Measurements from ENCODE around the gene MAP3K10. TPM values are rescaled to one million over a fixed set of nuclear protein-coding genes. Genes with fewer than 3 reads are reported as not detected.

Gene MAP3K10
- total and polyA plus RNA-seq, 9 of the 15 experiments (the other 6 are each of a cell fraction or from before 2014, with no cell fraction given): 0.01 to 8.0 (median 2.7) TPM; not detected in 1

DNA sequence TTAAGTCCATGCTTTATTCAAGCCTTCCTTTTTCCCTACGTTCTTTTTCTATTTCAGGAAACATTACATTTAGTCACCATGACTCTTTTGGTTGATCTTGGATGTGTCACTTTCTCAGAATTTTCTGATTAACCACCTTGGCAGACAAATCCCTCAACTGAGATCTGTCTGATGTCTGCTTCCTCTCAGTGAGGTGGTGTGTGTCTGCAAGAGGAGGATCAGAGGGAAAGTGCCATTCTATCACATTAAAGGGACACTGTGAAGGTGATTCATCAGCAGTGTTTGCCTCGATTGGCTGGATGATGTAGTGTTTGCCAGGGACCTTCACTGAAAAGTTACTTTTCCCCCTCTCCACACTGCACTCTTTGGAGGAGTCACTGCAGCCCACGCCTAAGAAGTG, 38.3 kb downstream of the MAP3K10 start (continued):
- TF ChIP-seq BRCA1 (IDR thresholded peaks at IDR 0.05) (no peak), BRCA1 (CRISPR knock-in tag; IDR thresholded peaks at IDR 0.05) (no peak), KAT2B (IDR thresholded peaks at IDR 0.05; ENCODE audit: low read depth, low read length) (no peak), ZFP36 (IDR thresholded peaks at IDR 0.05; ENCODE audit: low read depth, low read length, partially characterized antibody) (no peak), THAP7 (CRISPR knock-in tag; IDR thresholded peaks at IDR 0.05) (no peak), FOSL1 (tag; conservative IDR thresholded peaks at IDR 0.05) (peak; percentile 29; the same call in 1 of the 2 replicates), BHLHE40 (IDR thresholded peaks at IDR 0.05; ENCODE audit: low read length) (no peak), FOXK2 (conservative IDR thresholded peaks at IDR 0.05 in 1 of 2, IDR thresholded peaks at IDR 0.05 in 1 of 2; ENCODE audit: low read depth in 2 of 2) (no peak), NR2F6 (CRISPR knock-in tag; IDR thresholded peaks at IDR 0.05) (no peak), KDM1A (IDR thresholded peaks at IDR 0.05) (0 out of 4 replicates have a peak, but pooled peaks of 1 of the 2 experiments have one; percentile 13), MYBL2 (IDR thresholded peaks at IDR 0.05; ENCODE audit: low read depth) (no peak), MYBL2 (CRISPR knock-in tag; IDR thresholded peaks at IDR 0.05; ENCODE audit: borderline replicate concordance) (no peak), NUFIP1 (IDR thresholded peaks at IDR 0.05; ENCODE audit: partially characterized antibody) (no peak), TAF7 (tag; IDR thresholded peaks at IDR 0.05) (no peak), EHMT2 (IDR thresholded peaks at IDR 0.05) (no peak), NFE2 (IDR thresholded peaks at IDR 0.05; ENCODE audit: low read depth) (no peak), MXI1 (IDR thresholded peaks at IDR 0.05; ENCODE audit: low read depth, low read length) (no peak), NFATC3 (IDR thresholded peaks at IDR 0.05) (no peak), NCOA2 (IDR thresholded peaks at IDR 0.05; ENCODE audit: partially characterized antibody in 2 of 2) (no peak), ZC3H8 (IDR thresholded peaks at IDR 0.05) (no peak), RBM14 (IDR thresholded peaks at IDR 0.05; ENCODE audit: borderline replicate concordance, insufficient read depth, low read depth, low read length) (no peak), U2AF1 (optimal IDR thresholded peaks at IDR 0.05; ENCODE audit: low read depth, low read length) (no peak), ZNF41 (CRISPR knock-in tag; conservative IDR thresholded peaks at IDR 0.05) (no peak), STAT5A (IDR thresholded peaks at IDR 0.05; ENCODE audit: borderline replicate concordance, low read length) (peak; percentile 51; the same call in 1 of the 2 replicates), MEF2A (IDR thresholded peaks at IDR 0.05; ENCODE audit: control insufficient read depth, low read depth, low read length) (peak; percentile 52; the same call in 1 of the 2 replicates)
- TF ChIP-seq, protein P1, sequence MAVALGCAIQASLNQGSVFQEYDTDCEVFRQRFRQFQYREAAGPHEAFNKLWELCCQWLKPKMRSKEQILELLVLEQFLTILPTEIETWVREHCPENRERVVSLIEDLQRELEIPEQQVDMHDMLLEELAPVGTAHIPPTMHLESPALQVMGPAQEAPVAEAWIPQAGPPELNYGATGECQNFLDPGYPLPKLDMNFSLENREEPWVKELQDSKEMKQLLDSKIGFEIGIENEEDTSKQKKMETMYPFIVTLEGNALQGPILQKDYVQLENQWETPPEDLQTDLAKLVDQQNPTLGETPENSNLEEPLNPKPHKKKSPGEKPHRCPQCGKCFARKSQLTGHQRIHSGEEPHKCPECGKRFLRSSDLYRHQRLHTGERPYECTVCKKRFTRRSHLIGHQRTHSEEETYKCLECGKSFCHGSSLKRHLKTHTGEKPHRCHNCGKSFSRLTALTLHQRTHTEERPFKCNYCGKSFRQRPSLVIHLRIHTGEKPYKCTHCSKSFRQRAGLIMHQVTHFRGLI (CRISPR knock-in tag; IDR thresholded peaks at IDR 0.05): no peak
- TF ChIP-seq, protein P2, sequence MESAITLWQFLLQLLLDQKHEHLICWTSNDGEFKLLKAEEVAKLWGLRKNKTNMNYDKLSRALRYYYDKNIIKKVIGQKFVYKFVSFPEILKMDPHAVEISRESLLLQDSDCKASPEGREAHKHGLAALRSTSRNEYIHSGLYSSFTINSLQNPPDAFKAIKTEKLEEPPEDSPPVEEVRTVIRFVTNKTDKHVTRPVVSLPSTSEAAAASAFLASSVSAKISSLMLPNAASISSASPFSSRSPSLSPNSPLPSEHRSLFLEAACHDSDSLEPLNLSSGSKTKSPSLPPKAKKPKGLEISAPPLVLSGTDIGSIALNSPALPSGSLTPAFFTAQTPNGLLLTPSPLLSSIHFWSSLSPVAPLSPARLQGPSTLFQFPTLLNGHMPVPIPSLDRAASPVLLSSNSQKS (CRISPR knock-in tag; IDR thresholded peaks at IDR 0.05): no peak
- TF ChIP-seq, protein P3, sequence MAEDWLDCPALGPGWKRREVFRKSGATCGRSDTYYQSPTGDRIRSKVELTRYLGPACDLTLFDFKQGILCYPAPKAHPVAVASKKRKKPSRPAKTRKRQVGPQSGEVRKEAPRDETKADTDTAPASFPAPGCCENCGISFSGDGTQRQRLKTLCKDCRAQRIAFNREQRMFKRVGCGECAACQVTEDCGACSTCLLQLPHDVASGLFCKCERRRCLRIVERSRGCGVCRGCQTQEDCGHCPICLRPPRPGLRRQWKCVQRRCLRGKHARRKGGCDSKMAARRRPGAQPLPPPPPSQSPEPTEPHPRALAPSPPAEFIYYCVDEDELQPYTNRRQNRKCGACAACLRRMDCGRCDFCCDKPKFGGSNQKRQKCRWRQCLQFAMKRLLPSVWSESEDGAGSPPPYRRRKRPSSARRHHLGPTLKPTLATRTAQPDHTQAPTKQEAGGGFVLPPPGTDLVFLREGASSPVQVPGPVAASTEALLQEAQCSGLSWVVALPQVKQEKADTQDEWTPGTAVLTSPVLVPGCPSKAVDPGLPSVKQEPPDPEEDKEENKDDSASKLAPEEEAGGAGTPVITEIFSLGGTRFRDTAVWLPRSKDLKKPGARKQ (CRISPR knock-in tag; IDR thresholded peaks at IDR 0.05): no peak

Data from K562 (cell line).